Measurements from ENCODE around the gene COL5A1.

DNA sequence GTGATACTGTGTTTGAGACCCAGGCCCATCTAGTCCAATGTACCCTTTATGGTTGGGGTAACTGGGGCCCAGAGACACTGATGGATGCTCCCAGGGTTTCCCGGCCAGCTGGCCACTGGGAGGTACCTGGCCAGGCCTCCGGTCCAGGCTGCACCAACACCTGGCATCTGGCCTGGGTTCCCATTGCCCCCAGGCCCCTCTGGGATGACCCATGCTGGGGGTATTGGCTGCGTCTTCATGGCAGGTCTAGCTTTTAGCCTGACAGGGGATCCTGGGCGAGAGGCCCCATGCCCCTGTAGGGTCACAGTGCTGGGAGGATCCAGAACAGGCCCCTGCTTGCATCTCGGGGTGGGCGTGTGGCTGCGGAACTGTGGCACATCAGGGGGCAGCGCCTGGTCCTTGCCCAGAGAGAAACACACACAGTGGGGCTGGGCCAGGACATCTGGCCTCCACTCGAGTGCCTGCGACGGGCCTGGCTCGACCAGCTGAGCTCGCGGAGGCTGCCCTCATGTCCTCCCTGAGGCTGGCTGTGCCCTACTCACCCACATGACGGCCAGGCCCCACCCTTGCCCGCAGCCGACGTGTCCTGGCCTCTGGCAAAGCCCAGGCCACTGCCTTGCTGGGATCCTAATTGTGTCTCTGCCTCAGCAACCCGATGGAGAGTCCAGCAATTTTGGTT lies 21.5 kb upstream of the COL5A1 start:
- TF ChIP-seq, protein P1, sequence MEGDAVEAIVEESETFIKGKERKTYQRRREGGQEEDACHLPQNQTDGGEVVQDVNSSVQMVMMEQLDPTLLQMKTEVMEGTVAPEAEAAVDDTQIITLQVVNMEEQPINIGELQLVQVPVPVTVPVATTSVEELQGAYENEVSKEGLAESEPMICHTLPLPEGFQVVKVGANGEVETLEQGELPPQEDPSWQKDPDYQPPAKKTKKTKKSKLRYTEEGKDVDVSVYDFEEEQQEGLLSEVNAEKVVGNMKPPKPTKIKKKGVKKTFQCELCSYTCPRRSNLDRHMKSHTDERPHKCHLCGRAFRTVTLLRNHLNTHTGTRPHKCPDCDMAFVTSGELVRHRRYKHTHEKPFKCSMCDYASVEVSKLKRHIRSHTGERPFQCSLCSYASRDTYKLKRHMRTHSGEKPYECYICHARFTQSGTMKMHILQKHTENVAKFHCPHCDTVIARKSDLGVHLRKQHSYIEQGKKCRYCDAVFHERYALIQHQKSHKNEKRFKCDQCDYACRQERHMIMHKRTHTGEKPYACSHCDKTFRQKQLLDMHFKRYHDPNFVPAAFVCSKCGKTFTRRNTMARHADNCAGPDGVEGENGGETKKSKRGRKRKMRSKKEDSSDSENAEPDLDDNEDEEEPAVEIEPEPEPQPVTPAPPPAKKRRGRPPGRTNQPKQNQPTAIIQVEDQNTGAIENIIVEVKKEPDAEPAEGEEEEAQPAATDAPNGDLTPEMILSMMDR (optimal IDR thresholded peaks at IDR 0.05 in 1 of 3, IDR thresholded peaks at IDR 0.05 in 1 of 3, conservative IDR thresholded peaks at IDR 0.05 in 1 of 3; ENCODE audit: extremely low read depth in 1 of 3, insufficient read depth in 2 of 3, low read length in 3 of 3): no peak
- TF ChIP-seq EZH2 (IDR thresholded peaks at IDR 0.05; ENCODE audit: low read length): no peak
